ENCODE measurements around the gene KRT83.

Gene KRT83

GRCh38 chr12:52285172-52285745 lies 35.9 kb downstream of the KRT83 start:
- no peak for DNase-seq

- no peak for DNase-seq
Measured at GRCh38 chr12:52284562-52285171, 36.5 kb downstream of the KRT83 start.

- no peak for DNase-seq
Measured at GRCh38 chr12:52280796-52281560, 40.2 kb downstream of the KRT83 start.

GRCh38 chr12:52280319-52280795 lies 40.8 kb downstream of the KRT83 start:
- DNase-seq, result peak; percentile 82 to 90 (median 89)

- no peak for DNase-seq
Measured at GRCh38 chr12:52279422-52280318, 41.5 kb downstream of the KRT83 start.

- DNase-seq, result peak; percentile 79 to 90 (median 88)
Measured at GRCh38 chr12:52278575-52279421, 42.4 kb downstream of the KRT83 start.

GRCh38 chr12:52277486-52278245 lies 43.5 kb downstream of the KRT83 start:
- no peak for DNase-seq

- no peak for DNase-seq
Measured at GRCh38 chr12:52275686-52276085, 45.5 kb downstream of the KRT83 start.

- DNase-seq, result no peak
Measured at GRCh38 chr12:52274521-52275120, 46.6 kb downstream of the KRT83 start, which contains the start of gene KRT86. Gene KRT86, plus strand, starts transcription at chr12:52274645. Its CDS starts 27,272 bp downstream, at chr12:52301917.

GRCh38 chr12:52271158-52271557 lies 50.0 kb downstream of the KRT83 start:
- DNase-seq, result peak in 2 of 3 donors; percentile 58 to 63

GRCh38 chr12:52270541-52271070 lies 50.6 kb downstream of the KRT83 start:
- no peak for DNase-seq

- DNase-seq, result peak in 1 of 3 donors; percentile 29
Measured at GRCh38 chr12:52268212-52268611, 53.0 kb downstream of the KRT83 start.

- no peak for DNase-seq
Measured at GRCh38 chr12:52267699-52268098, 53.5 kb downstream of the KRT83 start.

GRCh38 chr12:52267266-52267665 lies 53.9 kb downstream of the KRT83 start:
- DNase-seq, result no peak

- no peak for DNase-seq
Measured at GRCh38 chr12:52266514-52266913, 54.7 kb downstream of the KRT83 start.

GRCh38 chr12:52264435-52264825 lies 56.8 kb downstream of the KRT83 start:
- DNase-seq, result no peak

Measured in suppressor macrophage treated with lipopolysaccharide for 1 hour (primary cell).